HL-60 (cell line): Measurements from ENCODE around the gene ERBB2.

ENCODE experiments used
- CTCF ChIP-seq: IDR thresholded peaks from one replicate; pipeline ENCODE4 v1.5.1; 2011; ENCODE audit warnings: low read length, control low read depth, inconsistent platforms; ENCODE audit not compliant: insufficient read depth
- GABPA ChIP-seq: IDR thresholded peaks from 2 replicates; pipeline ENCODE4 v1.6.1; 2012; ENCODE audit warnings: low read depth
- REST ChIP-seq: IDR thresholded peaks from 2 replicates; pipeline ENCODE4 v1.6.1; 2012; ENCODE audit warnings: low read depth; ENCODE audit not compliant: insufficient replicate concordance

- TF ChIP-seq GABPA = no peak
- TF ChIP-seq CTCF = no peak
- no peak for TF ChIP-seq REST
These were observed 42.4 kb downstream of the ERBB2 start for GRCh38 chr17:39742126-39742855.
